GM18858 (cell line): Measurements from ENCODE around the gene DNAJC9.
"Not testable (repeated sequence)": the region's sequence is repeated elsewhere in the genome, so short reads cannot be mapped to it uniquely, and the experiment has no call there.

Source experiments
- ATAC-seq: cut with Tn5 transposase; IDR thresholded peaks from one replicate; pipeline ENCODE4 v1.9.1; 2021; ENCODE audit not compliant: unreplicated experiment

Gene DNAJC9, protein sequence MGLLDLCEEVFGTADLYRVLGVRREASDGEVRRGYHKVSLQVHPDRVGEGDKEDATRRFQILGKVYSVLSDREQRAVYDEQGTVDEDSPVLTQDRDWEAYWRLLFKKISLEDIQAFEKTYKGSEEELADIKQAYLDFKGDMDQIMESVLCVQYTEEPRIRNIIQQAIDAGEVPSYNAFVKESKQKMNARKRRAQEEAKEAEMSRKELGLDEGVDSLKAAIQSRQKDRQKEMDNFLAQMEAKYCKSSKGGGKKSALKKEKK

DNA sequence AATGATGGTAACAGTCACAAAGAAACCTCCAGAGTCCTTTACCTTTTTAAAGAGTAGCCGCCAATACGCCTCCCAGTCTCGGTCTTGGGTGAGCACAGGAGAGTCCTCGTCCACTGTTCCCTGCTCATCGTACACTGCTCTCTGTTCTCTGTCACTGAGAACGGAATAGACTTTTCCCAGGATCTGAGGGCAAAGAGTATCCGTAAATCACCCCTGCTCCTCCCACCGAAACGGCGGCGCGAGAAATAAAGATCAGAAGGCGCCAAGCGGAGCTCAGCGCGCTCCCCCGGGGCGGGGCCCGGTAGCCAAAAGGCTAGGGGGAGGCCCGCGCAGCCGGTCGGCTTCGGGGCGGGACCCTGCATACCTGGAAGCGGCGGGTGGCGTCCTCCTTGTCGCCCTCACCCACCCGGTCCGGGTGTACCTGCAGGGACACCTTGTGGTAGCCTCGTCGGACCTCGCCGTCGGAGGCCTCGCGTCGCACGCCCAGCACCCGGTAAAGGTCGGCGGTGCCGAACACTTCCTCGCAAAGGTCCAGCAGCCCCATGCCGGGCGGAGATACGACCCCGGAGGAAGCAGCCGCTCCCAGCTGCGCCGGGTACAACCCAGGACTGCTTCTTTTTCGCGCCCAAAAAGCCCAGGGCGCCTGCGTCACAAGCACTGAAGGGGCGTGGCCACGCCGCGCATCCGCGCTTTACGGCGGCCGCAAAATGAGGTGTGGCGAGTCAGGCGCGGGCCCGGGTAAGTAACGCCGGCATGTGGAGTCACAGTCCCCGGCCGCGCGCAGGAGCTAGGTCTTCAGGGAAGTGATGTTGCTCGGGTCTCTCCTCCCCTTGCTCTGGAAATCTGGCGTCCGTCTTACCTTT lies at the start of gene DNAJC9:
Gene DNAJC9, minus strand, starts transcription at position 610 of the 863 bp plus-strand sequence. Its CDS starts 66 bp downstream, at position 544.
- peak; percentile 63 for ATAC-seq

DNA sequence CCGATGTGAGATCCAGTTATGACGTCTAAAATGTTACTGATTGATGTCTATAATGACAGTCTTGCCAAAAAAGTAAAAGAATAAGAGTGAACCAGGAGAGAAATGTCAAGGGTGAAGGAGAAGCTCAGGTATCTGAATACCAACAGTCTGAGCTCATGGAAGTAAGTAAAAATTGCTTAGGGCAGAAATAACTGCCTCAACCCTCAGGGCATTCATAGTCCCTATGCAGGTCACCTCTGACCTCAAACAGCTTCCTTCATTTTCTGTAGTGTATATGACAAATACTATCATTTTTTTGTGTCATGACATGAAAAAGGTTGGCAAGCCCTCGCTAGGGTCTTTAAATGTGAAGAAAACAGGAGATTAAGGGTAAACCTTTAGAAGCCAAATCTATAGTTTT lies 46.4 kb upstream of the DNAJC9 start:
- no peak for ATAC-seq

DNA sequence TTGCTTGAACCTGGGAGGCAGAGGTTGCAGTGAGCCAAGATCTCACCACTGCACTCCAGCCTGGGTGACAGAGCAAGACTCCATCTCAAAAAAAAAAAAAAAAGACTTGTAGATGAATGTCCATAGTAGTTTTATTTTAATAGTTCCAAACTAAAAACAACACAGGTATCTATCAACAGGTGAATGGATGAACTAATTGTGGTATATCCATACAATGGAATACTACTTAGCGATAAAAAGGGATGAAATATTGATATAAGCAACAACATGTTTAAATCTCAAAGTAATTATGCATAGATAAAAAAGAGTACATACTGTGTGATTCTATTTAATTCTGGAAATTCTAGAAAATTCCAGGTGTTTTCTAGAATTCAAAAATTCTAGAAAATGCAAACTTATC lies 42.9 kb upstream of the DNAJC9 start:
- ATAC-seq = no peak

DNA sequence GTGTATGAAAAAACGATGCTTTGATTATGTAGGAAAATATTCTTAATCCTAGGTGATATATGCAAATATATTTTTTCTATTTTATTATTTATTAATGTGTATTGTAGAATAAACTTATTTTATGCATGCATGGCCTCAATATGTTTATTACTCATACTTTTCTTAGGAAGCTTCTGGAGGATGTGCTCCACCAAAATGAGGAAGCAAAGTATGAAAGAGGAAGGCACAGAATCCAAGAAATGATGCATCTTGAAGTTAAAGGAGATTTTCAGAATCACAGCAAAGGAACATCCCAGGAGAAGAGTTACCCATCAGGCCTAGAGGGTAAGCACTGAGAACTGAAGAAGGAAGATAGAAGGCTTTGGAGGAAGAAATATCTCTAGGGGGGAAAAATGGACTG lies 40.4 kb upstream of the DNAJC9 start:
- no peak for ATAC-seq

DNA sequence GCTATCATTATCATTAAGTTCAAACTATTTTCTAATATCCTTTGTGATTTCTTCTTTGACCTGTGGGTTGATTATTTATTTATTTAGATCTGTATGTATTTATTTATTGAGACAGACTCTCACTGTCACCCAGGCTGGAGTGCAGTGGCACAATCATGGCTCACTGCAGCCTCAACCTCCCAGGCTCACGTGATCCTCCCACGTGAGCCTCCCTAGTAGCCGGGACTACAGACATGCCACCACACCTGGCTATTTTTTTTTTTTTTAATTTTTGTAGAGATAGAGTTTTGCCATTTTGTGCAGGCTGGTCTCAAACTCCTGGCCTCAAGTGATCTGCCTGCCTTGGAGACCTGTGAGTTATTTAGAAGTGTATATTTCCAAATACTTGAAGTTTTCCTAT lies 34.0 kb upstream of the DNAJC9 start:
- no peak for ATAC-seq

DNA sequence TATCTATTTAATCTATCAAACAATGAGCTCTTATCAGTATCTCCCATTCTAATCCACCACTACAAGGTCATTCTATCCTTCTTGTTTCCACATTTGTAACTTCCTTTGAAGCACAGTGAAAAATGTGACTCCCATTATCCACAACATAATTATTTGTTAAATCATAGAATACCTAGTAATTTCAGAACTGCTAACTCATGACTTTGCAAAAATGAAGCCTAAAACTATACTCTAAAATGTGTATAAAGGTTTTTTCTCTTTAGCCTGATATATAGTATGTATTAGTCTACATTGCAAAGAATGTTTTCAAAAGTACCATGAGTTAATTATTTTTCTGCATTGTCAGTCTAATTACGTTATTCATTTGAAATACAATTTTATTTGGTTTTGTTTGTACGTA lies 17.4 kb upstream of the DNAJC9 start:
- no peak for ATAC-seq

DNA sequence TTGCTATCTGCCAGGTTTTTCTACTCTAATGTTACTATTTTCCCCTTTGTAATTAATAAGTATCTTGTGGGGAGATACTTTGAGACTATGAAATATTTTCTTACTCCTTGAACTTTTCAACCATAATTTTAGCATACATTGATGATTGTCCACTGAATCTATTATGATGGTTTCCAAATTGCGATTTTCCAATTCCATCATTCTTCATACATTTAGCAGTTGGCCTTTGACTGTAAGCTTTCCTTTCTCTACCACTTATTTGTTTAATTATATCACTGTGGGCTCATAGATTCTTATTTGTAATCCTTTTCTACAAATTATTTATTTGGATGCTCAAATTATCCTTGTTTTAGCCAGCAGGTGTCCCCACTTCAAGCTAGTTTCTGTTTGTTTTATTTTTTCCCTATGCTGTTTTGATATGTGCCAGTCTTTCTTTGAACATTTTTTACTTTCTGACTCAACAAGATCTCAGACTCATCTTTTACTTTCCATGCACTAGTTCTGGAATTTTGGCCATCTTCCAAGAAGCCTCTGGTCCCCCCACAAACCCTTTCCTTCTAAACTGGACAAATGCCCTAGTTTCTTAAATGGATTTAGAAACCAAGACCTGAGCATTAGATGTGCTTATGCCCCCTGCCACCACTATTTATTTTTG lies 16.8 kb upstream of the DNAJC9 start:
- no peak for ATAC-seq

DNA sequence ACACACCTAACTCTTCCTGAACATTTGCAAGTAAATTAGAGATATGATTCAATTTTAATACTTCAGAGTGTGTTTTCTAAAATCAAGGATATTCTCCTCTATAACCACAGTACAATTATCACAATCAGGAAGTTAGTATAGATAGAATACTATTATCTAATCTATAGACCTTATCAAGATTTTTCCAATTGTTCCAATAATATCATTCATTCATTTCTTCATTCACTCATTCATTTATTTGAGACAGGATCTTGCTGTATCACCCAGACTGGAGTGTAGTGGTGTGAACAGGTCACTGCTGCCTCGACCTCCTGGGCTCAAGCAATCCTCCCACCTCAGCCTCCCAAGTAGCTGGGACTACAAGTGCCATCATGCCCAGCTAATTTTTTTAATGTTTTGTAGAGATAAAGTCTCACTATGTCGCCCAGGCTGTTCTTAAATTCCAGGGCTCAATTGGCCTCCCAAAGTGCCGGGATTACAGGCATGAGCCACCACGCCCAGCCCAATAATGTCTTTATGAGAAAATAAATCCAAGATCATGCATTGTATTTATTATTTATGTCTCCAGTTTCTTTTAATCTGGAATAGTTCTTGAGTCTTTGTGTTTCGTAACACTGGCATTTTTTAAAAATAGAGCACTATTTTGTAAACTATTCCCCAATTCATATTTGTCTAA lies 16.0 kb upstream of the DNAJC9 start:
- ATAC-seq = no peak

DNA sequence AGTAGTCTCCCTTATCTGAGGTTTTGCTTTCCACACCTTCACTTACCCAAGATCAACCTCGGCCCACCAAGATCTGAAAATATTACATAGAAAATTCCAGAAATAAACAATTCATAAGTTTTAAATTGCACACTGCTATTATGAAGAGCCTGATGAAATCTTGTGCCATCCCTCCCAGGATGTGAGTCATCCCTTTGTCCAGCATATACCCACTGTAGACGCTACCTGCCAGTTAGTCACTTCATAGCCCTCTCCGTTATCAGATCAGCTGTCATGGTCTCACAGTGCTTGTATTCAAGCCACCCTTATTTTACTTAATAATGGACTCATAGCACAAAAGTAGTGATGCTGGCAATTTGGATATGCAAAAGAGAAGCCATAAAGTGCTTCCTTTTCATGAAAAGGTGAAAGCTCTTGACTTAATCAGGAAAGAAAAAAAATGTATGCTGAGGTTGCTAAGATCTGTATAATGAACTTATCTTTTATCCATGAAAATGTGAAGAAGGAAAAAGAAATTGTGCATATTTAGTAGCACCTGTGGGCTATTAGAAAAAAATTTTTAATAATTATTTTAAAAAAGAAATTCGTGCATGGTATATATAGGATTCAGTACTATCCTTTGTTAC lies 15.2 kb upstream of the DNAJC9 start:
- no peak for ATAC-seq

DNA sequence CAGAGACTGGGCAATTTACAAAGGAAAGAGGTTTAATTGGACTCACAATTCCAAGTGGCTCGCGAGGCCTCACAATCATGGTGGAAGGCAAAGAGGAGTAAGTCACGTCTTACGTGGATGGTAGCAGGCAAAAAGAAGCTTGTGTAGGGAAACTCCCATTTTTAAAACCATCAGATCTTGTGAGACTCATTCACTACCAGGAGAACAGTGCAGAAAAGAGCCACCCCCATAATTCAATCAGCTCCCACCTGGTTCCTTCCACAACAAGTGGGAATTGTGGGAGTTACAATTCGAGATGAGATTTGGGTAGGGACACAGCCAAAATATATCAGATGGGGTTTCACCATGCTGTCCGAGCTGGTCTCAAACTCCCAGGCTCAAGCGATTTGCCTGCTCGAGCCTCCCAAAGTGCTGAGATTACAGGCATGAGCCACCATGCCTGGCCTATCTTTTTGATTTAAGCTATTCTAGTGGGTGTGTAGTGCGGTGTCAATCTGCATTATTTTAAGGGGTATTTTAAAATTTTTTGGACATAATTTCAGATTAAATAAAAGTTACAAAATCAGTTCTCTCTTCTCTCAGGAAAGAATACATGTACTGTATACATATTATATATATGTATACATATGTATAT lies 14.4 kb upstream of the DNAJC9 start:
- no peak for ATAC-seq

DNA sequence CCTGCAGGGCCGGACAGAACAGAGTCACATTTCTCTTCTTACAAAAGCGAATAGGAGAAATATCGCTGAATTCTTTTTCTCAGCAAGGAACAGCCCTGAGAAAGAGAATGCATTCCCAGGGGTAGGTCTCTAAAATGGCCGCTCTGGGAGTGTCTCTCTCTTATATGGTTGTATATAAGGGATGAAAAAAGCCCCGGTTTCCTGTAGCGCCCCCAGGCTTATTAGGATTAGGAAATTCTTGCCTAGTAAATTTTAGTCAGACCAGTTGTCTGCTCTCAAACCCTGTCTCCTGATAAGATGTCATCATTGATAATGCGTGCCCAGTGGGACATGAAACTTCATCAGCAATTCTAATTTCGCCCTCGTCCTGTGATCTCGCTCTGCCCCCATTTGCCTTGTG lies 11.6 kb upstream of the DNAJC9 start:
- not testable (repeated sequence) for ATAC-seq

DNA sequence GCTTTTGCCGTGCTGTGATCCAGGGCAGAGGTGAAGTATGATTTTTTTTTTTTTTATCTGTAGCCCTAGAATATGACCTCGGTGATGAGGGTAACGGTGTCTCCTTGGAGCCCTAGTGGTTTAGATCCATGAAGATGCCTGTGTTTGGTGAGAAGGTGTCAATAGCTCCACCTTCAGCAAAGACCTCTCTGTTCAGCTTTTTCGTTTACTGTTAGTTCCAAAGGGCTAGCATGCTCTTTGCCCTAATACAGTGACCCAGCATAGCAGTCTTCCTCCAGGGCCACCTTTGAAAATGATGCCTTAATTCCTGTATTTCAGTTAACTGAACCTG lies 6.1 kb upstream of the DNAJC9 start:
- ATAC-seq = no peak

DNA sequence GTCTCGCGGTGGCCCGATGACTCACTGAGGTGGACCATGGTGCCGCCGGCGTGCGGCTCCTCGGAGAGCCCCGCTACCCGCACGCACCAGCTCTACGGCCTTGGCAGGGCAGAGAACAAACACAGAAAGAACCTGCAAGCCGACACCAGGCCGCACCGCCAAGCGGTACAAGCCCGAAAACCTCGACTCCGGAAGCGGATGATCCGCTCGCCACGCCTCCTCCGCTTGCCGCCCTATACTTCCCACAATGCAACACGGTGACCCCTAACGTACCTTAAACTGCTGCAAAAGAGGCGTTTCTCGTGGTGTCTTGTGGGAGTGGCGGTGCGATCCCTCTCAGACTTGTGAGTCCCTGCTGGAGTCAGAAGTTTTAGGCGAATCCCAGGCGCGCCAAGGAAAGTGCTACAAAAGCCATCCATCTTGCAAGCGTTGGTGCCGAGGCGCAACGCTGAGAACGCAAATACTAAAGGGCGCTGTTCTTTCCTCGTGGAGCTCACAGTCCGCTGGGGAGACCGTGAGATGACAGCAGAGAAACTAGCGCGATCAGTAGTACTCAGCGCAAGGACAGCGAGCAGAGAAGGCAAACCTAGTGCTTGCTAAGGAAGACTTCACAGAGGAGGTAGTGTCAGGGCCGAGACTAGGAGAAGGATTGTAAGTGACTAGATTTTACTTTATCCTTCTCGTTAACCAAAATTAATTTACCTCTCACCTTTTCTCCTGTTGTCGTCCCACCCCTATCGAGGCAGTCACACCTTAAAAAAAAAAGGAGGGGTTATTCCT lies 5.6 kb upstream of the DNAJC9 start, which contains the start of gene MRPS16:
Gene MRPS16, minus strand, starts transcription at position 200 of the 780 bp plus-strand sequence. Its CDS starts 162 bp downstream, at position 38.
- ATAC-seq = peak; percentile 70

DNA sequence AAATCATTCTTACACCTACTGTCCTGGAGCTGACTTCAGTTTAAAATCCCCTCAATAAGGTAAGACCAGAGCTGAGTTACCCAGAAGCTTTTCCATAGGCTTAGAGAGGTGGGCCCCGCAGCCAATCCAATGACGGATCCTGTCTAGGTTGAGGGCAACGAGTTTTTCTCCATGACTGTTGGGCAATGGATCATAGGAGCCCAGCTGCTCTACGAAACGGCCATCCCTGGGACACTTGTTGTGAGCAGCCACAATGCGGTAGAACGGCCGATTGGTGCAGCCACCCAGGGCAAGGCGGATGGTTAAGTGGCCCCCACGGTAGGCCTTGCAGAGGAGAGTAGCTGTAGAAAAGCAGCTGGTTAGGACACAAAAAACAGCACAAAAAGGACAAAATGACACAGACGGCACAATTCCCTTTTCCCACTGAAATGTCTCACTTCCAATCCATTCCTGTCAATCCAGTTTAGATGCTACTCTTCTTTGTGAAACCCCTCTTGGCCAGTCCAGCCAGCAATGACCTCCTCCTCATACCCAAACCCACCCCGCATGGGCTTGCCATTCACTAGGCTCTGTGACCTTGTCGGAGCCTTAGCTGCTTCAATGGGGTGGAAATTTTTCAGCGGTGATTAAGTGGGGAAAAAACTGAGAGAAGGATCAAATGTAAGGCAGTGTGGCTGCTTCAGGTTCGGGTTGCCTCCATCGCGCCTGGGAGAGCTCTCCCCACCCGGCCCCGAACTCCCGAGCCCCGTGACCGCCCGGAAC lies 4.8 kb upstream of the DNAJC9 start:
- ATAC-seq = no peak

DNA sequence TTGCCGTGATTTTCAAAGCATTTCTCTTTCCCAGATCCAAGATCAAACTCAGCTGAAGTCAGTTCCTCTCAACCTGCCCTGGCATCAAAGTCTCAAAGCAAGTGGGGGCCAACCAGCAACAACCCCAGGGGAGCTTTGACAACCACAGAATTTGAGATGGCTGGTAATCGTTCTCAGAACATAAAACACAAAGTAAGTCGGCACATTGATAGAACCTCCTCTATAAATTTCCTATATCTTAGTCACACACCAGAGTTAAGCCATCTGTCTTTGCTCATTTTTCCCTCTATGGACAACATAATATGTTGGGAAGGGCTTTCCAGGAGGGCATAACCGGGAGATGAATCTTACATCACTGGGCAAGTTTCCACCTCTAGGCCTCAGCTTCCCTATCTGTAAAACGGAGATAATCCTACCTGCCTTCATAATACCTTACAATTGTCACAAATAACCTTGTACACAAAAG lies 1.2 kb upstream of the DNAJC9 start:
- no peak for ATAC-seq

DNA sequence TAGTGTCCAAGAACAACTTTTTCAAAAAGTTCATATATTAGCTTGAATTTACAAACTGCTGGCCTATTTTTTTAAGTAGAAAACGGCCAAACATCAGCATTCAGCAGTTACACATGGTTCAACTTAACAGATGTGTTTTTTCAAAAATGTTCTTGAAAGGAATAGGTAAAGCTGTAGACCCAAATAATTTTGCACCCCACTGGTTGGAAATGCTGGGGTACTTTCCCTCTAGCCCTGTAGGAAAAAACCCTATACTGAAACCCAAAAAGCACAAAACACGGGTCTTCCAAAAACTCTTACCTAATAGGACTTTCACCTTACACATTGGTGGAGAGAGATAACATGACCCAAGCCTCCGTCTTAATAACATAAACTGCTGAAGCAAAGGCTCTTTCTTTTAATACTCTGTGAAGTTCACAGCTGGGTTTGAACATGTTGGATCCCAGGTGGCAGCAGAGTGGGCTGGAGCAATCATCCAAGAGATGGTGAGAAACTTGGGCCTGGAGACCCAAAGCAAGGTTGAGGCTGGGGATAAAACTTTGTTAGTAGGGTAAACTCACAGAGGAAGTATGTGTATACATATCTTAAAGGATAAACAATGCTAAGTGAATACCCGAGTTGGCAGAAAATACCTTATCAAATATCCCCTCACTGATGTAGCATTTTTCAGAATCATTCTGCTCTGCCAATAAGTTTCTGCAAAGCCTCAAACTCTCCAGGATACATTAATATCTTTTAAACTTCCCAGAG lies 629 bp upstream of the DNAJC9 start:
- no peak for ATAC-seq

DNA sequence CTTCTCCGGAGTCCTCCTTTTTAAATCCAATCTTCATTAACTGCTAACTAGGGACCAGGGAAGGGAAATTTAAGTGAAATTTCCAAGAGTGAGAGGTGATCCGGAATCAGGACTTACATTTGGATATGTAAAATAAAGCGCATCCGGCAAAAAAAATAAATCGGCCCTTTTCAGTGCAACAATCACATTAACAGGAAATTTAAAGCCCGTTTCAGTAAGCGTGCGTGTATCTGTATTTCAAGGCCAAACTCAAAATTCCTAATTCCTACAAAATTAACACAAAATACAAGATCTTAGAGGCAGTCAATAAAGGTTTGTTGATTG lies 771 bp downstream of the DNAJC9 start:
- ATAC-seq = no peak

DNA sequence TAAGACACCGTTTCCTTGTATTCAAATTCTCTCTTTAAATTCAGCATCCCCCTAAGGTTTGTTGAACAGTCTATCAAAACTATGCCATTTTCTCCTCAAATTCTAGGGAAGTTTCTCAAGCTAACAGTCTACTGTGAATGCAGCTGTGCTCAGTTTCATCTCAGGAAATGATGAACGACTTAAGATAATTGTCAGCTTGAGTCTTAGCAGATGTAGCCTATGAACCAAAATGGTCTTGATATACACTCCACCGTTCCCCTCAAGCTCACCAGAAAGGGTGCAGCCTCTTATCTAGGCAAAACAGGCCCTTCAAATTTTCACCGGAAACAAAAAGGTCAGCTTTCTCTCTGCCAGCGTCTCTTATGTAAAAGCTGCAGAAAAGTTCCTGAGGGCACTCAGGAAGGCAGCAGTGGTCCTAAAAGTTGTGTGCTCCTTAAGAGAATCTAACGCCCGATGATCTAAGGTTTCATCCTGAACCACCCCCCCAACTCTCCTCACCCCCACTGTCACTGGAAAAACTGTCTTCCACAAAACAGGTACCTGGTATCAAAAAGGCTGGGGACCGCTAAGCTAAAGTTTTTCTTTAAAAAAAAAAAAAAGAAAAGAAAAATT lies 2.1 kb downstream of the DNAJC9 start:
- no peak for ATAC-seq
